ENCODE measurements around the gene PAMR1.

The PAMR1 gene

DNA sequence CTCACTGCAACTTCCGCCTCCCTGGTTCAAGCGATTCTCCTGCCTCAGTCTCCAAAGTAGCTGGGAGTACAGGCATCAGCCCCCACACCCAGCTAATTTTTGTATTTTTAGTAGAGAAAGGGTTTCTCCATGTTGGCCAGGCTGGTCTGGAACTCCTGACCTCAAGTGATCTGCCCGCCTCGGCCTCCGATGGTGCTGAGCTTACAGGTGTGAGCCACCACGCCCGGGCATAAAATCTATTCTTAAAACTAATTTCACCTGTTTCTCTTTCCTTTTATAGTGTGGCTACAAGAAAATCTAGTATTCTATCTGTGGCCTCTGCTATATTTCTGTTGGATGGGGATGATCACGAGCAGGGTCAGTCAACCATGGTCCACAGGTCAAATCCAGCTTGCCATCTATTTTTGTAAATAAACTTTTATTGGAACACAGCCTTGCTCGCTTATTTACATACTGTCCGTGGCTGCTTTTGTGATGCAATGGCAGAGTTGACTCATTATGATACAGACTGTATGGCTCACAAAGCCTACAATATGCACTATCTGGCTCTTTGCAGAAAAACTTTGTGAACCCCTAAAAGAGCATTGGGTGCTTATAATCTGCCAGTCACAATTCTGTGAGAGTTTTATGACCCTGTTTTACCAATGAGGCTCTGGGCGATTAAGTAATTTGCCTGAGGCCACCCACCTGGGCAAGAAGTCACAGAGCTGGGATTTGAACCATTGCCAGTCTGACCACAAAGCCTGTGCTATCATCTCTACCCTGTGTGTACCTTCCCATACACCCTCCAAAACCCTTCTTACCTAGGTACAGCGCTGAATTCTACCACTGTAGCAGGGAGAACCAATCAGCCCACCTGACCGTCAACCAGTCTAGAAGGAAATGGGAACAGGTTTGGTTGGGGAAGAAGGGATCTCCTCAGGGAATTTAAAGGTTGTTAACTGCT, 134.4 kb downstream of the PAMR1 start:
- no peak overlapping the region for H3K4me3 ChIP-seq (ENCODE audit: insufficient read depth, low read depth, low read length)
- WGBS, 2 experiments, result 91 to 92% methylated on average over 13 of the region's 13 CpGs
- H3K9me3 ChIP-seq (ENCODE audit: control insufficient read depth, low read length), result no peaks in the 10 kb centered on the region
- no peaks in the 10 kb centered on the region for H3K27me3 ChIP-seq (ENCODE audit: control insufficient read depth, insufficient read depth, low read length, poor library complexity, severe bottlenecking)
- no peaks in the 10 kb centered on the region for H3K36me3 ChIP-seq (ENCODE audit: control insufficient read depth, insufficient read depth, low read length)
- H3K27ac ChIP-seq (ENCODE audit: insufficient read depth, low read depth, low read length, poor library complexity, severe bottlenecking), result no peak overlapping the region
- H3K4me1 ChIP-seq (ENCODE audit: control insufficient read depth, insufficient read depth, low read length), result no peaks in the 10 kb centered on the region

DNA sequence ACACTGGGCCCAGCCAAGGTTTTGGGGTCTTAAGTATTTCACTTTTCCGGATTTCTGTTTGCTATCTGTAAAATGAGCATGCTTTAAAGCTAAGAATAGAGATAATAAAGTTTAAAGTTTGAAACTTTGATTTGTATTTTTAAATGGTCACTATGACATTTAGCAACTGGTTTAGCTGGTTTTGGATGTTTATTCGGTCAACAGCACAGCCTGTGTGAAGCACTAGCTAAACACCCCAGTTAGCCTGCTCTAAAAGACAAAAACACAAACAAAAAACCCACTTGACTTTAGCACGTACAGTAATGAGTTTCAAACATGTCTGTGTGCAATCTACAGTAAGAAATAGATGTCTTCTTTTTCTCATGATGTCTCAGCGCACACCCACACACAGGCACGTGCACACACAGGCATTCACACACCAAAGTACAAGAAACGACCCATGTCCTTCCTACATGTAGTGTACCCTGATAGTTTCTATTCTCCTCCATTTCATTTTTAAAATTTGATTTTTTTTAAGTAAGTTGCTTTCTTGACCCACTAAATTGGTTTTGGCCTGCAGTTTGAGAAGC, 135.4 kb downstream of the PAMR1 start:
- Histone ChIP-seq H3K4me1 (ENCODE audit: control insufficient read depth, insufficient read depth, low read length) (no peaks in the 10 kb centered on the region), H3K27ac (ENCODE audit: insufficient read depth, low read depth, low read length, poor library complexity, severe bottlenecking) (no peak overlapping the region), H3K27me3 (ENCODE audit: control insufficient read depth, insufficient read depth, low read length, poor library complexity, severe bottlenecking) (no peaks in the 10 kb centered on the region), H3K36me3 (ENCODE audit: control insufficient read depth, insufficient read depth, low read length) (no peaks in the 10 kb centered on the region), H3K4me3 (ENCODE audit: insufficient read depth, low read depth, low read length) (no peak overlapping the region), H3K9me3 (ENCODE audit: control insufficient read depth, low read length) (no peaks in the 10 kb centered on the region)
- 93 to 97% methylated on average over 6 of the region's 6 CpGs for WGBS, 2 experiments

DNA sequence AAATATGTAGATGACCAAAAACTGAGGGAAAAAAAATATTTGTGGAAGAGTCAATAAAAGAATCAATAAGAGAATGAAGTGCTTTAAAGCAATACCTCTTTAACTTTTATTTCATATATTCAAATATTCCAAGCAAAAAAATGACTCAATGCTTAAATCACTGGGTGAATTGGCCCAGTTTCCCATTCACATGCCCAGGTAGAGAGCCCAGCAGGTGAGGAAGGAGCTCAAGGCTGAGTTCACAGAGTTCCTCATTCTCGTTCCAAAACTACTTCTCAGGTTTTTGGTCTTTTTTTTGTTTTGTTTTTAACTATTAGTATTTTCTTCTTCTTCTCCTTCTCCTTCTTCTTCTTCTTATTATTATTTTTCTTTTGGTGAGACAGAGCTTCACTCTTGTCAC, 136.3 kb downstream of the PAMR1 start:
- Histone ChIP-seq H3K4me1 (ENCODE audit: control insufficient read depth, insufficient read depth, low read length) (no peaks in the 10 kb centered on the region), H3K27me3 (ENCODE audit: control insufficient read depth, insufficient read depth, low read length, poor library complexity, severe bottlenecking) (no peaks in the 10 kb centered on the region), H3K27ac (ENCODE audit: insufficient read depth, low read depth, low read length, poor library complexity, severe bottlenecking) (no peak overlapping the region), H3K4me3 (ENCODE audit: insufficient read depth, low read depth, low read length) (no peak overlapping the region), H3K9me3 (ENCODE audit: control insufficient read depth, low read length) (no peaks in the 10 kb centered on the region), H3K36me3 (ENCODE audit: control insufficient read depth, insufficient read depth, low read length) (no peaks in the 10 kb centered on the region)
- WGBS, 2 experiments, result 100% methylated on average over 1 of the region's 1 CpG; no CpG with 5 or more reads in 1 of the 2 experiments

DNA sequence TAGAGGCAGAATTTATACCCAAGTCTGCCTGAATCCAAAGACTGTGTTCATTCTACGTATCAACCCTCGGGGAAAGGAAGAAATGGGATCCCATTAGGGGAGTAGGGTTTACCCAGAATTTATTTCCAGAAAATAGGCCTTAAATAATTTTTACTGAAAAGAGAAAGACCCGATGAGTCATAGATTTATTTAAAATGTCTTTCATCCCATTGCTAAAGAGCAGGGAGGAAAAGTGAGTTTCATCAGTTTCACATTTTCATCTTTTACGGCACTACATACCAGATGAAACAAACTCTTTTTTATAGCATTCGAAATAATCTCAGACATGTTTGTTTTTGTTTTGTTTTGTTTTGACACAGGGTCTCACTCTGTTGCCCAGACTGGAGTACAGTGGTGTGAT, 137.4 kb downstream of the PAMR1 start:
- no peaks in the 10 kb centered on the region for H3K27me3 ChIP-seq (ENCODE audit: control insufficient read depth, insufficient read depth, low read length, poor library complexity, severe bottlenecking)
- no peak overlapping the region for H3K4me3 ChIP-seq (ENCODE audit: insufficient read depth, low read depth, low read length)
- WGBS, 2 experiments, result 89 to 90% methylated on average over 3 to 5 of the region's 5 CpGs
- no peaks in the 10 kb centered on the region for H3K4me1 ChIP-seq (ENCODE audit: control insufficient read depth, insufficient read depth, low read length)
- no peaks in the 10 kb centered on the region for H3K36me3 ChIP-seq (ENCODE audit: control insufficient read depth, insufficient read depth, low read length)
- H3K9me3 ChIP-seq (ENCODE audit: control insufficient read depth, low read length), result no peaks in the 10 kb centered on the region
- H3K27ac ChIP-seq (ENCODE audit: insufficient read depth, low read depth, low read length, poor library complexity, severe bottlenecking), result no peak overlapping the region

DNA sequence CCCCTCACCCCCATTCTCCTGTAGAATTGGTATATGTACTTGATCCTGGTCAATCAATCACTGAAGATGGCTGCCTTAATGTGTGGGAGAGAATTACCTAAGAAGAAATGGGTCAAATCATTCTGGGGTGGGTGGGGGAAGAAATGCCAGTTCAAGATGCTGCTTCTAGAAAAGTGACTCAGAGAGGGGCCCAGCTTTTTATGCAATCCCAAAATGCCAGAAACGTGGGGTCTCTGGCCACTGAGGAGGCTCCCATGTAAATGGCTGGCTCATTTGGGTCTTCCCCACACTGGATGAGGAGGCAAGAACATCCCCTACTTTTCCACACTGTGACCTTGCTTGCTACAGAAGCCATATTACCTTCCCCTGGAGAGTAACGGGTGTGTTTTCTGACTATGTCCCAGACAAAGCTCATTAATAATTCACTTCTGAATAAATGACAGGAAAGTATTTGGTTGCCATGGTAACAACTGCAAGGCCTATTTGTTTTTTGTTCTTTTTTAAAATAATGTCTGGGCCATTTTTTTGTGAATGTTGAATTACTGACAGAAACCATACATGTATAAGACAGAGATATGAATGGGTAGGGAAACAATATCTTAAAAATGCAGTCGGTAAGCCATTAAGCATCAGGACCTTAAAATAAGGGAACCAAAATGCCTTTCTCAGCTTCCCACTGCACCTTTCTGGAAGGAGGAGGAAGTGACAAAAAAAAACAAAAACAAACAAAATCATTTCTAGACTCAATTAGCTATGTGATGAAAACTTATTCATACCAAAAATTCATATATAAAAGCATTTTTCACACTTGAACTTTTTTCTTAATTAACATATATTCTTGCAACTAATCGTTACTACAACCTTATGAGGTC, 138.1 kb downstream of the PAMR1 start:
- Histone ChIP-seq H3K36me3 (ENCODE audit: control insufficient read depth, insufficient read depth, low read length) (no peaks in the 10 kb centered on the region), H3K4me3 (ENCODE audit: insufficient read depth, low read depth, low read length) (no peak overlapping the region)
- 82 to 90% methylated on average over 4 of the region's 4 CpGs for WGBS, 2 experiments

DNA sequence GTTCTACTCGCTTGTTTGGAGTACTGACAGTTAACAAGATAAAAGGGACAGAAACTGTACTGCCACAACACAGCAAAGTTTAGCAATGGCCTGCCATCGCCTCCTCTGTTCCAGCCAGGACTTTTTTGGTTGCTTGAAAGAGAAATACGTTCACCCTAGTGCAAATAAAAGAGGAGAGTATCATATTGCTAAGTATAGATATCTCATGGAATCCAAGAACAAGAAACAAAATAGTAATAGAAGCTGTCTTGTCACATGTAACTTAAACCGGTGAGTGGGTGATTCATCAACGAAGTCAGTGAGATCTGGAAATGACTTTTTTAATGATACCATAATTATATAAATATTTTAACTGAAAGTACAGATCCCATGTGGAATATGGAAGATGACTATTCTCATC, 141.5 kb downstream of the PAMR1 start:
- 84 to 95% methylated on average over 3 to 4 of the region's 5 CpGs for WGBS, 2 experiments
- no peaks in the 10 kb centered on the region for H3K4me1 ChIP-seq (ENCODE audit: control insufficient read depth, insufficient read depth, low read length)

More for the DNA sequence above, 138.1 kb downstream of the PAMR1 start:
- Histone ChIP-seq H3K27ac (ENCODE audit: insufficient read depth, low read depth, low read length, poor library complexity, severe bottlenecking) (no peak overlapping the region), H3K4me1 (ENCODE audit: control insufficient read depth, insufficient read depth, low read length) (no peaks in the 10 kb centered on the region), H3K27me3 (ENCODE audit: control insufficient read depth, insufficient read depth, low read length, poor library complexity, severe bottlenecking) (no peaks in the 10 kb centered on the region), H3K9me3 (ENCODE audit: control insufficient read depth, low read length) (no peaks in the 10 kb centered on the region)

More for the DNA sequence above, 141.5 kb downstream of the PAMR1 start:
- no peak overlapping the region for H3K27ac ChIP-seq (ENCODE audit: insufficient read depth, low read depth, low read length, poor library complexity, severe bottlenecking)
- H3K36me3 ChIP-seq (ENCODE audit: control insufficient read depth, insufficient read depth, low read length), result no peaks in the 10 kb centered on the region
- H3K9me3 ChIP-seq (ENCODE audit: control insufficient read depth, low read length), result no peaks in the 10 kb centered on the region
- H3K4me3 ChIP-seq (ENCODE audit: insufficient read depth, low read depth, low read length), result no peak overlapping the region
- no peaks in the 10 kb centered on the region for H3K27me3 ChIP-seq (ENCODE audit: control insufficient read depth, insufficient read depth, low read length, poor library complexity, severe bottlenecking)
